Fibroblast of skin of abdomen (primary cell): ENCODE measurements around the gene MEIS3.

Source experiments
- DNase-seq: peaks from one replicate; pipeline ENCODE4 v3.0.0-alpha.2; 2013

MEIS3 gene

DNA sequence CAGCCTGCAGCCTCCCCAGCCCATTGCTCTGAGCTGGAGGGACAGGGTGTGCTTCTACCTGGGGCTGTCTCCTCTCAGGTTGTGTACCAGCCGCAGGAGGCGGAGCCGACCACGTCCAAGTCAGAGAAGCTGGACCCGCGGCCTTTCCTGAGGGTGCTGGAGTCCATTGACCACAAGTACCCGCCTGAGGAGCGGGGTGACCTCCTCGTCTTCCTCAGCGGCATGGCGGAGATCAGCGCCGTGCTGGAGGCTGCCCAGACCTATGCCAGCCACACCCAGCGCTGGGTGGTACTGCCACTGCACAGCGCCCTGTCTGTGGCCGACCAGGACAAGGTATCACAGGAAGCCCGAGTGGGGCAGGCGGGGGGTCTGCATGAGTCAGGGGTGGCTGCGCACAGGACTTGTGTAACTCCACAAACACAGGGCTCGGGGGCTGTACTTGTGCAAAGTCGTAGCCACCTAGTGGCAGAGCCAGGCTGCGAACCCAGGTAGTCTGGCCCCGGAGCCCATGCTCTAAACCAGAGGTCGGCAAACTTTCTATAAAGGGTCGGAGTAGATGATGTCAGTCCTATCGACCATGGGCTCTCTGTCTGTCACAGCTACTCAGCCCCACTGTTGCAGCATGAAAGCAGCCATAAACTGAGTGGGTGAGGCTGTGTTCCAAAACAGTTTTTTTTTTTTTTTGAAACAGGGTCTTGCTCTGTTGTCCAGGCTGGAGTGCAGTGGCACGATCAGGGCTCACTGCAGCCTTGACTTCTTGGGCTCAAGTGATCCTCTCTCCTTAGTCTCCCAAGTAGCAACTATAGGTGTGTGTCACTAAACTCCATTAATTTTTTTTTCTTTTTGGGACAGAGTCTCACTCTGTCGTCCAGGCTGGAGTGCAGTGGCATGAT, 61.3 kb downstream of the MEIS3 start:
- DNase-seq, result no peak

DNA sequence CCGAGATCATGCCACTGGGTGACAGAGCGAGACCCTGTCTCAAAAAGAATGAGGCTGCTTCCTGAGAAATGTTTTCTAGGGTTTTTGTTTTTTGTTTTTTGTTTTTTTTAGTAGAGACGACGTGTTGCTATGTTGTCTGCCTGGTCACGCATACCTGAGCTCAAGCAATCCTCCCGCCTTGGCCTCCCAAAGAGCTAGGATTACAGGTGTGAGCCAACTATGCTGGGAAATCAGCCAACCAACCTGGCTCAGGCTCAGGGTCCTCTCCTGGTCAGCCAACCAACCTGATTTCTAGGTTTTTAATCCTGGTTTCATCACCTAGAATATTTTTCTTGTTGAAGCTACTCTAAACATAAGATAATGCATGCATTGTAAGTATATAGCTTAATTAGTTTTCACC, 62.4 kb downstream of the MEIS3 start:
- no peak for DNase-seq

DNA sequence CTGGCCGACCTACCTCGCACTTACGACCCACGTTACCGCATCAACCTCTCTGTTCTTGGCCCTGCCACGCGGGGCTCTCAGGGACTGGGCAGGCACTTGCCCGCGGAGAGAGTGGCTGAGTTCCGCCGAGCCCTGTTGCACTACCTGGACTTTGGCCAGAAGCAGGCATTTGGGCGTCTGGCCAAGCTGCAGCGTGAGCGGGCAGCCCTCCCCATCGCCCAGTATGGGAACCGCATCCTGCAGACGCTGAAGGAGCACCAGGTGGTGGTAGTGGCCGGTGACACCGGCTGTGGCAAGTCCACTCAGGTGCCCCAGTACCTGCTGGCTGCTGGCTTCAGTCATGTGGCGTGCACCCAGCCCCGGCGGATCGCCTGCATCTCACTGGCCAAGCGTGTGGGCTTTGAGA, 66.0 kb downstream of the MEIS3 start:
- no peak for DNase-seq
